GM19455 (cell line): ENCODE data around the gene SIRPG.
"Not testable (repeated sequence)": the region's sequence is repeated elsewhere in the genome, so short reads cannot be mapped to it uniquely, and the experiment has no call there.

Experiments used
- ATAC-seq: cut with Tn5 transposase; IDR thresholded peaks from one replicate; pipeline ENCODE4 v1.9.1; 2021; ENCODE audit not compliant: unreplicated experiment

The SIRPG gene

GRCh38 chr20:1657556-1658334, at the start of gene SIRPG:
SIRPG (minus strand) TSS chr20:1657779; CDS start chr20:1657714, 65 bp downstream.
- ATAC-seq: no peak

GRCh38 chr20:1706887-1707286, 49.3 kb upstream of the SIRPG start:
- not testable (repeated sequence) for ATAC-seq

GRCh38 chr20:1706079-1706478, 48.5 kb upstream of the SIRPG start:
- ATAC-seq: no peak

GRCh38 chr20:1702855-1703254, 45.3 kb upstream of the SIRPG start:
- no peak for ATAC-seq

GRCh38 chr20:1702328-1702727, 44.7 kb upstream of the SIRPG start:
- ATAC-seq: no peak

GRCh38 chr20:1700990-1701389, 43.4 kb upstream of the SIRPG start:
- ATAC-seq: no peak

GRCh38 chr20:1697592-1697991, 40.0 kb upstream of the SIRPG start:
- no peak for ATAC-seq

GRCh38 chr20:1696521-1697209, 39.1 kb upstream of the SIRPG start:
- ATAC-seq: no peak

- no peak for ATAC-seq
These were observed 37.1 kb upstream of the SIRPG start for GRCh38 chr20:1694672-1695071.

GRCh38 chr20:1693427-1693826, 35.8 kb upstream of the SIRPG start:
- ATAC-seq: no peak

GRCh38 chr20:1689721-1690120, 32.1 kb upstream of the SIRPG start:
- ATAC-seq: no peak

GRCh38 chr20:1688886-1689538, 31.4 kb upstream of the SIRPG start:
- no peak for ATAC-seq

- no peak for ATAC-seq
These were observed 29.5 kb upstream of the SIRPG start for GRCh38 chr20:1687053-1687452.

- no peak for ATAC-seq
These were observed 28.7 kb upstream of the SIRPG start for GRCh38 chr20:1686151-1686748.

GRCh38 chr20:1685304-1686052, 27.9 kb upstream of the SIRPG start:
- ATAC-seq: no peak

- no peak for ATAC-seq
These were observed 27.3 kb upstream of the SIRPG start for GRCh38 chr20:1684872-1685271.

- ATAC-seq: no peak
These were observed 19.1 kb upstream of the SIRPG start for GRCh38 chr20:1676650-1677049.

- no peak for ATAC-seq
These were observed 17.6 kb upstream of the SIRPG start for GRCh38 chr20:1674990-1675780.

GRCh38 chr20:1674361-1674760, 16.8 kb upstream of the SIRPG start:
- no peak for ATAC-seq

GRCh38 chr20:1673424-1673823, 15.8 kb upstream of the SIRPG start:
- ATAC-seq: no peak
